ENCODE measurements around the gene CORO7. TPM values are rescaled to one million over a fixed set of nuclear protein-coding genes. Genes with fewer than 3 reads are reported as not detected.

Gene CORO7
- polyA plus RNA-seq, 2 of the 4 experiments (the other 2 are of a cell fraction) = 6.0 to 11.9 TPM

DNA sequence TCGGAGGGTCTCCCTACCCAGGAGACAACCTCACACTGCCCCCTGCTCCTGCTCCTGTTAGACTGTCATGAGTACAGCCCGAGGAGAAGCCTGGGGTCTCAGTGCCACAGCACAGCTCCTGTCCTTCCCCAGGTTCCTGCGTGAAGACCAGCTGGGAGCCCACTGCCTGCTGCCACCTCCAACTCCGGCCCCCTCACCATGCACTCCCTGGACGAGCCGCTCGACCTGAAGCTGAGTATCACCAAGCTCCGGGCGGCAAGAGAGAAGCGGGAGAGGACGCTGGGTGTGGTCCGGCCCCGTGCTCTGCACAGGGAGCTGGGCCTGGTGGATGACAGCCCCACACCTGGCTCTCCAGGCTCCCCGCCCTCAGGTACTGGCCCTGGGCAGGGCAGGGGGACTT is 84.3 kb downstream of the CORO7 start:
- peaks cover 32% of the 10 kb centered on the region for H3K4me1 ChIP-seq
- no peak overlapping the region for H3K4me3 ChIP-seq
- TF ChIP-seq EHMT2 (IDR thresholded peaks at IDR 0.05; ENCODE audit: low read depth) (no peak), ZFP36 (IDR thresholded peaks at IDR 0.05; ENCODE audit: borderline replicate concordance, partially characterized antibody) (no peak), HOXA7 (CRISPR knock-in tag; IDR thresholded peaks at IDR 0.05) (no peak), TP53 (CRISPR knock-in tag; IDR thresholded peaks at IDR 0.05) (no peak), HDAC2 (IDR thresholded peaks at IDR 0.05) (no peak), FOSL2 (IDR thresholded peaks at IDR 0.05) (no peak), FOSL2 (CRISPR knock-in tag; IDR thresholded peaks at IDR 0.05) (no peak), SREBF2 (IDR thresholded peaks at IDR 0.05) (no peak), NFE2L2 (conservative IDR thresholded peaks at IDR 0.05; ENCODE audit: low read length) (no peak), MAZ (IDR thresholded peaks at IDR 0.05; ENCODE audit: borderline replicate concordance, low read depth, low read length) (no peak), ZC3H11A (IDR thresholded peaks at IDR 0.05) (no peak), RARB (CRISPR knock-in tag; IDR thresholded peaks at IDR 0.05) (no peak), SMC3 (IDR thresholded peaks at IDR 0.05) (no peak), CHD4 (IDR thresholded peaks at IDR 0.05; ENCODE audit: borderline replicate concordance) (no peak), HOXB13 (CRISPR knock-in tag; IDR thresholded peaks at IDR 0.05; ENCODE audit: low read depth) (no peak), KDM5A (IDR thresholded peaks at IDR 0.05) (no peak)
- TF ChIP-seq, protein P1, sequence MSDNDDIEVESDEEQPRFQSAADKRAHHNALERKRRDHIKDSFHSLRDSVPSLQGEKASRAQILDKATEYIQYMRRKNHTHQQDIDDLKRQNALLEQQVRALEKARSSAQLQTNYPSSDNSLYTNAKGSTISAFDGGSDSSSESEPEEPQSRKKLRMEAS (IDR thresholded peaks at IDR 0.05) = no peak
- TF ChIP-seq, protein P2, sequence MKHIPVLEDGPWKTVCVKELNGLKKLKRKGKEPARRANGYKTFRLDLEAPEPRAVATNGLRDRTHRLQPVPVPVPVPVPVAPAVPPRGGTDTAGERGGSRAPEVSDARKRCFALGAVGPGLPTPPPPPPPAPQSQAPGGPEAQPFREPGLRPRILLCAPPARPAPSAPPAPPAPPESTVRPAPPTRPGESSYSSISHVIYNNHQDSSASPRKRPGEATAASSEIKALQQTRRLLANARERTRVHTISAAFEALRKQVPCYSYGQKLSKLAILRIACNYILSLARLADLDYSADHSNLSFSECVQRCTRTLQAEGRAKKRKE (CRISPR knock-in tag; IDR thresholded peaks at IDR 0.05; ENCODE audit: low read depth) = no peak
- TF ChIP-seq, protein P3, sequence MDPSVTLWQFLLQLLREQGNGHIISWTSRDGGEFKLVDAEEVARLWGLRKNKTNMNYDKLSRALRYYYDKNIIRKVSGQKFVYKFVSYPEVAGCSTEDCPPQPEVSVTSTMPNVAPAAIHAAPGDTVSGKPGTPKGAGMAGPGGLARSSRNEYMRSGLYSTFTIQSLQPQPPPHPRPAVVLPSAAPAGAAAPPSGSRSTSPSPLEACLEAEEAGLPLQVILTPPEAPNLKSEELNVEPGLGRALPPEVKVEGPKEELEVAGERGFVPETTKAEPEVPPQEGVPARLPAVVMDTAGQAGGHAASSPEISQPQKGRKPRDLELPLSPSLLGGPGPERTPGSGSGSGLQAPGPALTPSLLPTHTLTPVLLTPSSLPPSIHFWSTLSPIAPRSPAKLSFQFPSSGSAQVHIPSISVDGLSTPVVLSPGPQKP (IDR thresholded peaks at IDR 0.05; ENCODE audit: low read depth, low read length) = no peak
- TF ChIP-seq, protein P4, sequence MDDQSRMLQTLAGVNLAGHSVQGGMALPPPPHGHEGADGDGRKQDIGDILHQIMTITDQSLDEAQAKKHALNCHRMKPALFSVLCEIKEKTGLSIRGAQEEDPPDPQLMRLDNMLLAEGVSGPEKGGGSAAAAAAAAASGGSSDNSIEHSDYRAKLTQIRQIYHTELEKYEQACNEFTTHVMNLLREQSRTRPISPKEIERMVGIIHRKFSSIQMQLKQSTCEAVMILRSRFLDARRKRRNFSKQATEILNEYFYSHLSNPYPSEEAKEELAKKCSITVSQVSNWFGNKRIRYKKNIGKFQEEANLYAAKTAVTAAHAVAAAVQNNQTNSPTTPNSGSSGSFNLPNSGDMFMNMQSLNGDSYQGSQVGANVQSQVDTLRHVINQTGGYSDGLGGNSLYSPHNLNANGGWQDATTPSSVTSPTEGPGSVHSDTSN (IDR thresholded peaks at IDR 0.05) = no peak
- no peaks in the 10 kb centered on the region for H3K9me3 ChIP-seq
- DNase-seq (ENCODE audit: low read depth in 1 of 2, low spot score in 1 of 2) = no peak
- WGBS (ENCODE audit: missing lambda C conversion rate) = 97% methylated on average over 13 of the region's 14 CpGs
- ATAC-seq = no peak
- H3K27ac ChIP-seq = no peak overlapping the region
- H3K4me2 ChIP-seq = no peak overlapping the region
- ChIA-PET CTCF (interaction anchor here (0.8 to 22.8 kb wide), 14 partner anchors 9 to 393 kb away, joined by 3 to 423 read pairs (median 23); partner anchors contain the start of genes GLIS2 and TFAP4), POLR2A (interaction anchor here (0.7 kb wide), 1 partner anchor 84 kb away, joined by 3 read pairs; no protein-coding TSS in a partner anchor)
- FAIRE-seq = no peak

GRCh38 chr16:4330277-4330874 is 86.0 kb downstream of the CORO7 start:
- ATAC-seq (peak; percentile 84 to 90), FAIRE-seq (no peak), DNase-seq (ENCODE audit: low read depth in 1 of 2, low spot score in 1 of 2) (peak; percentile 72 to 77)
- POLR2A ChIA-PET = interaction anchor here (0.6 to 0.9 kb wide), 5 partner anchors 23 to 219 kb away, joined by 3 to 5 read pairs (median 3); no protein-coding TSS in a partner anchor
- Histone ChIP-seq H3K4me3 (no peak overlapping the region), H3K9me3 (no peaks in the 10 kb centered on the region), H3K4me2 (no peak overlapping the region), H3K27ac (peak overlapping the region in 1 of 2 experiments; percentile 87; a peak in 1 of 6 replicates), H3K4me1 (peaks cover 44% of the 10 kb centered on the region)
- CTCF ChIA-PET = interaction anchor here (0.6 to 22.8 kb wide), 26 partner anchors 10 to 826 kb away, joined by 3 to 423 read pairs (median 6); partner anchors contain the start of genes GLIS2 and TFAP4
- WGBS (ENCODE audit: missing lambda C conversion rate) = 60% methylated on average over 9 of the region's 14 CpGs
- TF ChIP-seq HMGXB4 (CRISPR knock-in tag; IDR thresholded peaks at IDR 0.05; ENCODE audit: borderline replicate concordance) (no peak), PHF8 (IDR thresholded peaks at IDR 0.05; ENCODE audit: borderline replicate concordance, low read depth) (no peak), HDAC2 (IDR thresholded peaks at IDR 0.05) (no peak), HOXB13 (CRISPR knock-in tag; IDR thresholded peaks at IDR 0.05; ENCODE audit: low read depth) (no peak), CTCF (IDR thresholded peaks at IDR 0.05) (peak; percentile 92), ZC3H11A (IDR thresholded peaks at IDR 0.05) (no peak), FOXS1 (CRISPR knock-in tag; IDR thresholded peaks at IDR 0.05) (no peak), FOSL2 (IDR thresholded peaks at IDR 0.05) (no peak), FOSL2 (CRISPR knock-in tag; IDR thresholded peaks at IDR 0.05) (no peak), SMC3 (IDR thresholded peaks at IDR 0.05) (peak; percentile 98), ZNF302 (CRISPR knock-in tag; IDR thresholded peaks at IDR 0.05) (no peak), RAD21 (conservative IDR thresholded peaks at IDR 0.05 in 1 of 2, IDR thresholded peaks at IDR 0.05 in 1 of 2) (peak; percentile 94 to 97), RNF2 (IDR thresholded peaks at IDR 0.05; ENCODE audit: borderline replicate concordance, low read depth) (no peak)
- TF ChIP-seq, protein P5, sequence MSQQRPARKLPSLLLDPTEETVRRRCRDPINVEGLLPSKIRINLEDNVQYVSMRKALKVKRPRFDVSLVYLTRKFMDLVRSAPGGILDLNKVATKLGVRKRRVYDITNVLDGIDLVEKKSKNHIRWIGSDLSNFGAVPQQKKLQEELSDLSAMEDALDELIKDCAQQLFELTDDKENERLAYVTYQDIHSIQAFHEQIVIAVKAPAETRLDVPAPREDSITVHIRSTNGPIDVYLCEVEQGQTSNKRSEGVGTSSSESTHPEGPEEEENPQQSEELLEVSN (IDR thresholded peaks at IDR 0.05; ENCODE audit: borderline replicate concordance, low read depth) = no peak

Data from A549 (cell line).